ENCODE results near the gene TARP.
"Not testable (repeated sequence)": the region's sequence is repeated elsewhere in the genome, so short reads cannot be mapped to it uniquely, and the experiment has no call there.

TARP gene

DNA sequence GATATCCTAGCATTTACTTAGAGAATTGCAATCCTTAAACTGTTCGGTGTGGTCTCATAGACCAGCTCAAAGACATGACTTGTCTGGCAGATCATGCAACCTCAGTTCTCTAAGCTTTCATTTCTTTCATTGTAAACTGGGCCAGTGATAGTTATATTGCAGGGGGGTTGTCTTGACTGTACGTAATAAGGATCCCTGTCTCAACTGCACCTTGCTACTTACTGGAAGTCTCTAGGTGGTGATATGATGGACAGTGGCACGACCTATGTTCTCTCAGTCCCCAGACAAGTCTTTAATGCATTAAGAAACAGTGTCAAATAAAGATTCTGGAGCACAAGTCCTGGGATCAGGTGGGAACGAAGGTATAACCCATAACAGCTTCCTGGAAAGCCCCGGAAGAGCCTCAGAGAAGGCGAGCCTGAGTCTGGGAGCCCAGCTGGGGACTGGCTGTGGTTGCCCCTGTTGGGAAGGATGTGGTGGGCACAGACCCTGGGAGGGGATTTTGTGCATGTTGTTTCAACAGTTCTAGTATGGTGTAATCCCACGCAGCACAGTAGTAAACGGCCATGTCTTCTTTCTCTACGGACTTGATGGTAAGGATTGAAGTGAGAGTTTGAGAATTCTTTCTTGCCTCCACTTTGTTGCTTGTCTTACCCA is 26.0 kb upstream of the TARP start:
- DNase-seq (no peak), ATAC-seq (no peak)

GRCh38 chr7:38296059-38296857 is 22.8 kb upstream of the TARP start:
- DNase-seq = no peak
- ATAC-seq = no peak

GRCh38 chr7:38294926-38295325 is 21.5 kb upstream of the TARP start:
- ATAC-seq = no peak
- no peak for DNase-seq

- DNase-seq (no peak), ATAC-seq (no peak)
These were observed 19.0 kb upstream of the TARP start for GRCh38 chr7:38292442-38292841.

DNA sequence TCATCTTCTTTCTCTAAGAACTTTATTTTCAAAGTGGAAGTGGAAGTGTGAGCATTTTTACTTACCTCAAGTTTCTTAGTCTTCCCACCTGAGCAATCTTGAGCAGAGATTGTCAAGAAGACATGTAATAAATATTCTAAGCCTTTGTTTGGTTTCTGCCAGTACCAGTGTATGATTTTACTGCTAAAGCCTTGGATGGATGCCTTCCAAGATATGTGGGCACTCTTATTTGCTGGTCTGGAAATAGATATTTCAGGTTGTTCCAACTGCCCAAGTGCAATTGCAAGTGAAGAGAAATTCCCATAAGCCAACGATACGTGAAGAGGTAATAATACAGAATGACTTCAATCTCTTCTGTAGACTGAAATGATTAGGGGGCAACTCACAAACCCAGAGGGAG is 18.2 kb upstream of the TARP start:
- DNase-seq (no peak), ATAC-seq (no peak)

- no peak for DNase-seq
- no peak for ATAC-seq
These were observed 17.7 kb upstream of the TARP start for GRCh38 chr7:38291117-38291647.

GRCh38 chr7:38284553-38284952 is 11.1 kb upstream of the TARP start:
- ATAC-seq (no peak), DNase-seq (no peak)

DNA sequence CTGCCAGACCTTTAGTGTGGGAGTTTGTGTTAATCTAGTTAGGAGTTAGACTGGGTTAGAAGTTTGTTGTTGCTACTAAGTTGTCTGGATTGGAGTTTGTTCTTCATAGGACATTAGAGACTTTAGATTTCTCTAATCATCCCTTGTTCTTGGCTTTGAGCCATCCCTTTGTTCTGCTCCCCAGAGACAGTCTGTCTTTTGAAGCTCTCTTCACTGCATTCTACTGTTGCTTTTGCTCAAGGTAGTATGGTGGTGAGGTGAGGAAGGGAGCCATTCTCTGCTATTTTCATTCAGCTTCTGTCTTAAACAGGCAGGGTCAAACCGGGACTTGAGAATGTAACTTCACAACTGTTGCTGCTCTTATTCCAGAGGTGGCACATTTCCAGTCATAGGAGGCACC is 10.4 kb upstream of the TARP start:
- no peak for DNase-seq
- no peak for ATAC-seq

DNA sequence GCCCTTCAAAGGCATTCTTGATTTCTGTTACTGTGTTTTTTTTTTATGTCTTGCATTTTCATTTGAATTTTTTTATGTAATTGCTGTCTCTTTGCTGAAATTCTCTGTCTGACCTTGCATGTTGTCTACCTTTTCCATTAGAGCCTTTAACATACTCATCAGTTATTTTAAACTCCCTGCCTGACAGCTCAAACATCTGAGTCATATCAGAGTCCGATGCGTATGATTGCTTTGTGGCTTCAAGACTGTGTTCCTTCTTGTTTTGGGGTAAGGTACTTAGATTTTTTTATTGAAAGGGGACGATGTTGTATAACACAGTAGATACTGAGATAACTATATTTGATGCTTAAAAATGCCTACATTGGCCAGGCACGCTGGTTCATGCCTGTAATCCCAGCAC is 9.7 kb upstream of the TARP start:
- DNase-seq = no peak
- ATAC-seq = no peak

DNA sequence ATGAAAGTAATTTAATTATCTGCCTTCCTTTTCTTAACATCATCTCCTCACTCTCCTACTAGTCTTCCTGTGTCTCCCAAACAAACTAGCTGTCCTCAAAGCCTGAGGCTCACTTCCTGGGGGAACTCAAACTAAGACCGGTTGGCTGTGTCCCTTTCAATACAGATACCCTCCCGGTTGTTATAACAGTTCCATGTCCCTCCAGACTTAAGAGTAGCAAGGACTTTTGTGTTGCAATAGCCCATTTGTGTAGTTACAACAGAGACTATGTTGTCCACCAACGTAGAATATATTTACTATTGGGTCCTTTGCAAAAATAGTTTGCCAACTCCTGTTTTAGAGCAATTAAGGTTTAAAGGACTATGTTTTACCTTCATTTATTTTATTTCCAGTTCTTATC is 8.6 kb upstream of the TARP start:
- DNase-seq (no peak), ATAC-seq (no peak)

- DNase-seq = no peak
- ATAC-seq = no peak
These were observed 7.8 kb upstream of the TARP start for GRCh38 chr7:38281266-38281665.

GRCh38 chr7:38280707-38281106 is 7.3 kb upstream of the TARP start:
- ATAC-seq (no peak), DNase-seq (no peak)

- DNase-seq = no peak
- no peak for ATAC-seq
These were observed 6.6 kb upstream of the TARP start for GRCh38 chr7:38280000-38280399.

- ATAC-seq = no peak
- DNase-seq = no peak
These were observed 2.9 kb upstream of the TARP start for GRCh38 chr7:38276096-38276877.

DNA sequence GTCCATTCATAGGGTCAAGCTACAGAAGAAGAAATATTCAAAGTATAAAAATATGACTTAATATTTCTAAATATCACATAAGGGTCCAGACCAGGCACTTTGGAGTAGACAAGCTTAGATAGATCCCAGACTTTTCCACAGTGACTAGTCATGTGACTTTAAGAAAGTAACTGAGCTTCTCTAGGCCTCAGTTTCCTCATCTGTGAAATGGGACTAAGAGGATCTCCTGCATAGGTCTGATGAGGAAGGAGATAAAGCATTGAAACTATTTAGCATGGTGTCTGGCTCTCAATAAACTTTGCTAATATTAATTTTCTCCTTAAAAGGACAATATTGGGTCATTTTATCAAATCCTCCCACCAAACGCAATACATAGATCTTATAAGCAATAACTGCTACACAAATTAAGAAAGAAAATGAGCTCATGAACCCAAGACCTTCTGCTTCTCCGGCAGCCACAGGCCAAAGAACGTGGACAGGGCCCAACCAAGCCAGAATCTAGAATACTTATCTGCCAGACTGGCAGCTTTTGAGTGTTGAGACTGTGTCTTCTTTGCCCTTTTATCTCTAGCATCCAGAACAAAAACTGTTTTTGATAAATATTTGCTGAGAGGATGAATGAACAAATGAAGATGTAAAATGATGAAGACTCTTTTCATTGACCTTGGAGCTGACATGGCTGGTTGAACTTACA is 1.6 kb upstream of the TARP start:
- ATAC-seq = no peak

GRCh38 chr7:38274486-38274885 is 1.1 kb upstream of the TARP start:
- DNase-seq (no peak), ATAC-seq (no peak)

More for the DNA sequence above, 1.6 kb upstream of the TARP start:
- no peak for DNase-seq

GRCh38 chr7:38270405-38270804 is 3.0 kb downstream of the TARP start:
- not testable (repeated sequence) for DNase-seq, ATAC-seq

DNA sequence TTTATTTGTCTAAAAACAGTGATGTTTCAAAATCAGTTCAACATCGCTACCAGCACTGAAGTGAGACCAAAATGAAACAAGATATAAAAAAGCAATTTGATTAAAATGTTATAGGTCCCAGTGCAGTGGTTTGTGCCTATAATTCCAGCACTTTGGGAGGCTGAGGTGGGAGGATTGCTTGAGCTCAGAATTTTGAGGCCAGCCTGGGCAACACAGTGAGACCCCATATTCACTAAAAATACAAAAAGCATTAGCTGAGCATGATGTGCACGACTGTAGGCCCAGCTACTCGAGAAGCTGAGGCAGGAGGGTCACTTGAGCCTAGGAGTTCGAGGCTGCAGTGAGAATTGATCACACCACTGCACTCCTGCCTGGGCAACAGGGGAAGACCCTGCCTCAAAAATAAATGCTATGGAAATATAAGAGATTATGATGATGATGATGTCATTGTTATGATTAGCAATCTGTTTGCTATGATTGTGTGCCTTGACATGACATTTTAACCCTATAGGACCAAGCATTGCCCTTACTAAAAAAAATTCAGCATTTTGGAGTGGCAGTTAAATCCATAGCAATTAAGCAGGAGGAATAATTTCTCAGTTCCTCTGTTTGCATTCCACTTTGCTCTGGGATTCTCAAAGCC is 3.6 kb downstream of the TARP start:
- ATAC-seq, DNase-seq: not testable (repeated sequence)

DNA sequence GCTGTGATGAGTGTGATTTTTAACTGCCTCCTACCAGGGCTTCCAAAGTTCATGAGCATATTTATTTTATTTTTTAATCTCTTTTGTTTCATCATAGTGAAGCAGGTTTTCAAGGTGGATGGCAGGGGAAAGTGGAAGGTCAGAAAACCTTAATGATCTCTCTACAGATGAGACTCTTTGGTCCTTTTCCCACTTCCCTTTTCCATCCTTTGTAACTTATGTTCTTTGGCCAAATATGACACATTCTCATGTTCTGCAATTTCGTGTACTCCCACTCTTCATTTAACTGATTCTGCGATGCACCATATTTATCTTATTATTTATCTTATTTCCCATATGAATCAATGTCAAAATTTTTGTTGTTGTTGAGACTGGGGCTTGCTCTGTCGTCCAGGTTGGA is 7.5 kb downstream of the TARP start:
- ATAC-seq, DNase-seq: not testable (repeated sequence)

DNA sequence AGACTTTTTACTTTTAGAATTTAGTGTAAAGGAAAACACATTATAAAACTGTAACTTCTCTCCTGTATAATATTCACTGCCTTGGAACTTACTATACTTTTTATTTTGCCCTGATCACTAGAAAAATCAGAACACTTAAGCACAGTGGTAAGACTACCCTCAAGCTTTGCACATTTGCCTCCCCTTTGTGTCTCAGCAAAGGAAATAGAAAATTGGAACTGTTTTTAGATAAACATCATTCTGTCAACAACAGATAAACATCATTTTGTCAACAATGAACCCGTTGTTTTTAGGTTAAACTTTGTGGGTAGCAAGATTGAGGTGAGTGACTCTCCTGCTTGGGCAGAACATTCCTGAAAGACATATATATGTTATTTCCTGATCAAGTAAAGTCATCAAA is 8.8 kb downstream of the TARP start:
- DNase-seq, ATAC-seq: not testable (repeated sequence)

DNA sequence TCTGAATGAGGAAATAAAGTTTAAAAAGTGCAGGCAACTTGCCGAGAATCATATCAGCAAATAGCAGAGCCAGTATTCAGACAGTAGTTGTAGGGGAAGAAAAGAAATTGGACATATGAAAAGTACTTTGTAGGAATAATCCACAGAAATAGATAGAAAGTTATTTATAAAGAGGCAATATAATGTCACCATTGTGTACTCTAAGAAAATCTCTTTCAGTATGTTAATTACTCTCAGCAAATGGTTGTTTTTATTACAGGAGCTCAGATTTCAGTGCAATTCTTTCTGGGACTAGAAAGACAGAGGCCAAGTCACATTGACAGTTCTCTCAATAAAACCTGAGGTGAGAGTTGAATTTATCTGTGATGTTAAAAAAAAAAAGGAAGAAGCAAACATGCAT is 10.2 kb downstream of the TARP start:
- not testable (repeated sequence) for ATAC-seq, DNase-seq

DNA sequence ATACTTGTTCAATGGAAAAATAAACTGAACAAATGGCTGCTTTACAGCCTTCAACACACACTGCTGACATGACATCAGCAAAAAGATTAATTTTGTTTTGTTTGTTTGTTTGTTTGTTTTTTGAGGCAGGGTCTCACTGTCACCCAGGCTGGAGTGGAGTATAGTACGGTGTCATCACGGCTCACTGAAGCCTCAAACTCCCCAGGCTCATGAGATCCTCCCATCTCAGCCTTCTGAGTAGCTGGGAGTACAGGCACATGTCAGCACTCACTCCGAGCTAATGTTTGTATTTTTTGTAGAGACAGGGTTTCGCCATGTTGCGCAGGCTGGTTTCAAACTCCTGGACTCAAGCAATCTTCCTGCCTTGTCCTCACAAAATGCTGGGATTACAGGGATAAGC is 10.9 kb downstream of the TARP start:
- ATAC-seq (no peak), DNase-seq (no peak)

All from stimulated activated naive CD8-positive, alpha-beta T cell treated with anti-CD3 and anti-CD28 coated beads, Interleukin-15, Interleukin-2, amounts not matched to agents 100 U/mL and 50 U/mL, for 24 hours (primary cell).